Liver (tissue), 3 donors: Measurements from ENCODE around the gene STK40.

Experiments used
- JUND ChIP-seq, 2 donors: IDR thresholded peaks; 2 replicates each; pipeline ENCODE4 v1.6.1; 2016; ENCODE audit warnings: antibody characterized with exemption in 2 of 2
- RXRA ChIP-seq, 2 donors: IDR thresholded peaks; 2 replicates each; pipeline ENCODE4 v1.6.1; 2017 to 2018; ENCODE audit warnings: antibody characterized with exemption in 2 of 2, mild to moderate bottlenecking in 1 of 2
- TF ChIP-seq, protein P1 (sequence below): fragments of 150-350 bp; IDR thresholded peaks from 2 replicates; pipeline ENCODE4 v1.5.1; 2017; ENCODE audit warnings: improper control_type of control experiment, low read depth, low read length; ENCODE audit not compliant: missing input control
- donor health status: healthy.
- donor health status: healthy.

DNA sequence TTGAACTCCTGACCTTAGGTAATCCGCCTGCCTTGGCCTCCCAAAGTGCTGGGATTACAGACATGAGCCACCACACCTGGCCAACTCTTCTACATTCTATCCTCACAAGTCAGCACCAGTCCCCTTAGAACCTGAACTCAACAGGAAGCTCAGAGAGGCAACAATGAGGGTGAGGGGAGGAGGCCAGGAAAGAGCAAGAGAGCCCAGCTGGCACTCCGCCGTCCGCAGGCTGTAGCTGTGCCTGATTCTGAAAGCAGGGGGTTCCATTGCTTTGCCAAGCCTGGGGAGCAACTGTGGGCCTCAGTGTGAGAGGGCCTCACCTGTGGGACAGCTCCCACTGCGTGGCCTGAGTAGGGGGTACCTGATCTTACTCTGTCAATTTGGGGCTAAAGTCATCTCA lies 18.7 kb downstream of the STK40 start:
- no peak for TF ChIP-seq JUND (IDR thresholded peaks at IDR 0.05)
- TF ChIP-seq RXRA (IDR thresholded peaks at IDR 0.05): no peak
- TF ChIP-seq, protein P1, sequence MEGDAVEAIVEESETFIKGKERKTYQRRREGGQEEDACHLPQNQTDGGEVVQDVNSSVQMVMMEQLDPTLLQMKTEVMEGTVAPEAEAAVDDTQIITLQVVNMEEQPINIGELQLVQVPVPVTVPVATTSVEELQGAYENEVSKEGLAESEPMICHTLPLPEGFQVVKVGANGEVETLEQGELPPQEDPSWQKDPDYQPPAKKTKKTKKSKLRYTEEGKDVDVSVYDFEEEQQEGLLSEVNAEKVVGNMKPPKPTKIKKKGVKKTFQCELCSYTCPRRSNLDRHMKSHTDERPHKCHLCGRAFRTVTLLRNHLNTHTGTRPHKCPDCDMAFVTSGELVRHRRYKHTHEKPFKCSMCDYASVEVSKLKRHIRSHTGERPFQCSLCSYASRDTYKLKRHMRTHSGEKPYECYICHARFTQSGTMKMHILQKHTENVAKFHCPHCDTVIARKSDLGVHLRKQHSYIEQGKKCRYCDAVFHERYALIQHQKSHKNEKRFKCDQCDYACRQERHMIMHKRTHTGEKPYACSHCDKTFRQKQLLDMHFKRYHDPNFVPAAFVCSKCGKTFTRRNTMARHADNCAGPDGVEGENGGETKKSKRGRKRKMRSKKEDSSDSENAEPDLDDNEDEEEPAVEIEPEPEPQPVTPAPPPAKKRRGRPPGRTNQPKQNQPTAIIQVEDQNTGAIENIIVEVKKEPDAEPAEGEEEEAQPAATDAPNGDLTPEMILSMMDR: no peak
